ENCODE results near the gene COQ4.
"Not testable (repeated sequence)": the region's sequence is repeated elsewhere in the genome, so short reads cannot be mapped to it uniquely, and the experiment has no call there.

The COQ4 gene

DNA sequence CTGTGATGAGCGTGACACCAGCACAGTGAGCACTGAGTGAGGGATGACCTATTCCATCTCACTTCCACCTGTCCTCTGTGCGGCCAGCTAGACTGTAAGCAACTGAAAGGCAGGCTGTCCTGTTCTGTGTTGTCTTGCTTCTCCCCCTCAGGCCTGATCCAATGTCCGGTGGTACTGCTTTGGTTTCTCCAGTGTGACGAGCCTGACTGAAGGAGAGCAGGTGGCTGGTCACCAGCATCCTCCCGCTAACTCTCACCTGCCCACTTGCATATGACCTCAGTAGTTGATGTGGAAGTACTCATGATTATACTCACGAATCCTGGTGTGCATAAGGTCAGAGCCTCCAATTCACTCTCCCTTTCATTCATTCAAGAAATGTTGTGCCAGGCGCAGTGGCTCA lies 15.3 kb downstream of the COQ4 start:
- no peak for TF ChIP-seq CTCF (IDR thresholded peaks at IDR 0.05; ENCODE audit: low read depth, low read length)
- no peak for DNase-seq (ENCODE audit: extremely low read depth, low read depth)

DNA sequence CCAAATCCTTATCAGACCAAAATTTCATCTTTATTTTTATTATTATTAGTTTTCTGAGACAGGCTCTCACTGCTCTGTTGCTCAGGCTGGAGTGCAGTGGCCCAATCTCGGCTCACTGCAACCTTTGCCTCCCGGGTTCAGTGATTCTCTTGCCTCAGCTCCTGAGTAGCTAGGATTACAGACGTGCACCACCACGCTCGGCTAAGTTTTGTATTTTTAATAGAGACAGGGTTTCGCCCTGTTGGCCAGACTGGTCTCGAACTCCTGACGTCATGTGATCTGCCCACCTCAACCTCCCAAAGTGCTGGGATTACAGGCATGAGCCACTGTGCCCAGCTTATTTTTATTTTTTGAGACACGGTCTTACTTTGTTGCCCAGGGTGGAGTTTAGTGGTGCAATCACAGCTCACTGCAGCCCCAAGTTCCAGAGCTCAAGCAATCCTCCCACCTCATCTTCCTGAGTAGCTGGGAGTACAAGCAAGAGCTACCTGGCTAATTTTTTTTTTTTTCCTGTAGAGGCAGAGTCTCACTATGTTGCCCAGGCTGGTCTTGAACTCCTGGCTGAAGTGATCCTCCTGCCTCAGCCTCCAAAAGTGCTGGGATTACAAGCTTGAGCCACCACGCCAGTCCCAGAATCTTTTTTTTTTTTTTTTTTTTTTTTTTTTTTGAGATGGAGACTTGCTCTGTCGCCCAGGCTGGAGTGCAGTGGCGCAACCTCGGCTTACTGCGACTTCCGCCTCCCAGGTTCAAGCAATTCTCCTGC lies 16.4 kb downstream of the COQ4 start:
- DNase-seq (ENCODE audit: extremely low read depth, low read depth) = not testable (repeated sequence)

DNA sequence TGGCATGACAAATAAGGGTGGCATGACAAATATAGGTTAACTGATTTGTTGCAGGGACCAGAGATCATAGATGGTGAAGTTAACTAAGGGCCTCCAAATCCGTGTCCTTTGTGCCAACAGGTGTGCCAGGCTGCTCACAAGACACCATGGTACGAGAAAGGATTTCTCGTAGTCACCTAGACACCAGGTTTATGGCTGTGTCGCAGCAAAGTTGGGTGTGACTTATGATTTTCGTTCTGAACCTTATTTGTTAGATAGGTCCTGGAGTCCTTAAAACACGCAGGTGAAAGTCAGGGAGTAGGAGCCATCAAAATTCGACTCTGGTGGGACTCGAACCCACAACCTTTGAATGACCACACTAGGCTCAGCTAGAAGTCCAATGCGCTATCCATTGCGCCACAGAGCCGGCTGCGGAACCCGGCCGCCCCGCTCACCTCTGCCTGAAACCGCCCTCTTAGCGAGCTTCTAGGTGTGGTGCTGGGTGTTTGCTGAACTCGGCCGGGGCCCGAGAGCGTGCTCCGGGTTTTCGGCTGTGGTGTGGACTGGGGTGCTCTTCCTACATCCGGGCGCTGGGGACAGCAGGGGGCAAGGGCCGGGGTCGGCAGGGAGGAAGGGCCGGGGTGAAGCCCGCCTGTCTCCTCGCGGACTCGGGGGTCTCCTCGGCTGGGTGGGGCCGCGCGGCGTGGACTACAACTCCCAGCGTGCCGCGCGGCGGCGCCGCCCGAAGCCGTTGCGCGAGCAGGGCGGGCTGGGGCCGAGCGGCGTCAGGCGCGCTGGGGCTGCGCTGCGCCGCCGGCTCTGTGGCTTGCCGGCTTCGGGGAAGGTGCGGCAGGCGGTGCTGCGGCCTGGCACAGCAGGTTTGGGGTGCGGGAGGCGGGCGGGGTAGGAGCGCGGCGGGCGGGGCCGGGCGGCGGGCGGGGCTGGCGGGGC lies 17.4 kb downstream of the COQ4 start, which contains the start of gene SLC27A4:
Gene SLC27A4 (plus strand): TSS at position 767 of the 930 bp plus-strand sequence. CDS start 2,606 bp downstream, outside the sequence.
- peak; percentile 29 for DNase-seq (ENCODE audit: extremely low read depth, low read depth)
- TF ChIP-seq CTCF (IDR thresholded peaks at IDR 0.05; ENCODE audit: low read depth, low read length) = no peak

- no peak for TF ChIP-seq CTCF (IDR thresholded peaks at IDR 0.05; ENCODE audit: low read depth, low read length)
- no peak for DNase-seq (ENCODE audit: extremely low read depth, low read depth)
These were observed 18.2 kb downstream of the COQ4 start for GRCh38 chr9:128340691-128341434.

GRCh38 chr9:128341435-128341849 lies 18.8 kb downstream of the COQ4 start:
- TF ChIP-seq CTCF (IDR thresholded peaks at IDR 0.05; ENCODE audit: low read depth, low read length) = peak; percentile 69

DNA sequence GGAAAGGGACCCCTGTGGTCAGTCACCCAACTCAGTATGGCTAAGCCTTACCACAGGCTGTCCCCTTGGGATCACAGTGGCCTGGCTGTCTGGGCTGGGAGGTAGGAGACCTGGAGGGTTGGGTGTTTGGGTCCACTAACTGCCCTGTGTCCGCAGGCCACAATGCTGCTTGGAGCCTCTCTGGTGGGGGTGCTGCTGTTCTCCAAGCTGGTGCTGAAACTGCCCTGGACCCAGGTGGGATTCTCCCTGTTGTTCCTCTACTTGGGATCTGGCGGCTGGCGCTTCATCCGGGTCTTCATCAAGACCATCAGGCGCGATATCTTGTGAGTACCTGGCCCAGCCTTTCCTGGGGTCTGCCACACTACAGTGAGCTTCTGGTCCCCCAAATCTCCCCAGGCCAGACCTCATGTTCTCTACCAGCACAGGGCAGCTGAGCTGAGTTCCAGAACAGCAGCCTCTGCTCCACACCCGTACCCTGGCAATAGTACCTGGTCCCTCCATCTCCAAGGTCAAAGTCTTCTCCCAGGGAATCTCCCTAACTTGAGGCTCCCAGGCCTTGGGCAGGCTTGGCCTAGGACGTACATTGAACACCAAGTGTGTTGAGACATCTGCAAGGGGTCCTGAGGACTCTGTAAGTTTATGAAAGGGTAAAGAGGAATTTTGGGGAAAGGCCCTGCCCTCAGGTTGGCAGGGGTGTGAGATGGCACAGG lies 20.5 kb downstream of the COQ4 start:
- DNase-seq (ENCODE audit: extremely low read depth, low read depth) = no peak
- no peak for TF ChIP-seq CTCF (IDR thresholded peaks at IDR 0.05; ENCODE audit: low read depth, low read length)

More at GRCh38 chr9:128341435-128341849, 18.8 kb downstream of the COQ4 start:
- DNase-seq (ENCODE audit: extremely low read depth, low read depth) = no peak

DNA sequence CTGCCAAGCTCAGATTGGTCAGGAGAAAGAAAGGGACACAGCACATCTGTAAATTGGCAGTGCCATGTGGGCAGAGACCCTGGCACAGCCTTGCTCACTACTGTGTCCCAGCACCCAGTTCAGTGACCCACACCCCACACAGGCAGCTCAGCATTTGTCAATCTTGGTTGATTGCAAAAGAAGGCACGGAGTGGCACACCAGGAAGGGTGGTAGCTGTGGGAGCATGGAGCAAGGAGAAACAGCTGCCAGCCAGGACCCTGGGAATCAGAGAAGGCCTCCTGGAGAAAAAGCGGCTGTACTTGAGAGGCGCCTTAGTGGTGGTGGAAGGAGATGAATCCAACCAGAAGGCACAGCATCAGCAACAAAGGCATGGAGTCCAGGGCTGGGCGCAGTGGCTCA lies 21.2 kb downstream of the COQ4 start:
- DNase-seq (ENCODE audit: extremely low read depth, low read depth) = no peak
- TF ChIP-seq CTCF (IDR thresholded peaks at IDR 0.05; ENCODE audit: low read depth, low read length) = no peak
